Body of pancreas (tissue), 4 donors: Measurements from ENCODE around the gene PIWIL1. TPM values are rescaled to one million over a fixed set of nuclear protein-coding genes. Genes with fewer than 3 reads are reported as not detected.

Source experiments
- ATAC-seq: fragments of 150-250 bp; one replicate; pipeline ENCODE4 v1.9.1; 2016
- DNase-seq, 4 donors: peaks; one replicate each; pipeline ENCODE4 v3.0.0-alpha.2; 2019
- H3K27ac ChIP-seq, 4 donors: fragments of 200-600 bp; sonication (generic); 1 replicate in 3 of 4; 2 replicates in 1 of 4; pipeline versions ENCODE4 v1.5.1 to v1.6.1; 2016 to 2019; ENCODE audit warnings: mild to moderate bottlenecking in 1 of 4, mixed read lengths in 1 of 4, moderate library complexity in 1 of 4
- H3K27me3 ChIP-seq, 2 donors: fragments of 200-600 bp; sonication (generic); one replicate each; pipeline ENCODE4 v1.6.0; 2016; ENCODE audit warnings: mild to moderate bottlenecking in 1 of 2
- H3K36me3 ChIP-seq, 2 donors: fragments of 200-600 bp; sonication (generic); replicated peaks in 1 of 2; 2 replicates each; pipeline ENCODE4 v1.5.1; 2016; ENCODE audit warnings: low read depth in 2 of 2; ENCODE audit not compliant: insufficient read depth in 1 of 2
- H3K4me1 ChIP-seq: fragments of 200-600 bp; sonication (generic); one replicate; pipeline ENCODE4 v1.6.0; 2016
- H3K4me3 ChIP-seq, 2 donors: fragments of 200-600 bp; sonication (generic); 1 replicate in 1 of 2; 2 replicates in 1 of 2; pipeline ENCODE4 v1.5.1; 2016 to 2019
- H3K9me3 ChIP-seq, 3 donors: fragments of 200-600 bp; sonication (generic); 1 replicate in 2 of 3; 2 replicates in 1 of 3; pipeline ENCODE4 v1.5.1; 2016
- CTCF ChIP-seq, 7 experiments: fragments of 450-650 bp in 4 of 7; fragments of 200-600 bp in 3 of 7; sonication (generic) in 3 of 7; IDR thresholded peaks; one replicate each; pipeline ENCODE4 v1.5.1; 2016 to 2019; ENCODE audit warnings: antibody characterized with exemption in 7 of 7
- POLR2A ChIP-seq, 3 donors: fragments of 450-650 bp; IDR thresholded peaks; one replicate each; pipeline ENCODE4 v1.6.1; 2016; ENCODE audit warnings: antibody characterized with exemption in 3 of 3, mild to moderate bottlenecking in 2 of 3
- WGBS, 2 donors: methylation state at CpG; one replicate each; pipeline ENCODE4 v1.1.5; 2017; 5-methylcytosine and 5-hydroxymethylcytosine counted together
- intact Hi-C: fragments of 100-400 bp; cut with DNase I; formaldehyde crosslinking; loops from one replicate; pipeline ENCODE4 v1.15.1; 2023
- total RNA-seq, 2 donors: library from RNA; depleted of rRNA; stranded (reverse); fragments of >200 nt; gene quantifications; one replicate each; pipeline ENCODE4 v1.1.0, GENCODE V29; 2016

PIWIL1 gene
- total RNA-seq, 2 donors from 2014 or later = not detected

- Histone ChIP-seq H3K4me1 (no peaks in the 10 kb centered on the region), H3K27ac (no peak overlapping the region), H3K27me3 (no peaks in the 10 kb centered on the region), H3K36me3 (no peaks in the 10 kb centered on the region), H3K4me3 (no peak overlapping the region), H3K9me3 (no peaks in the 10 kb centered on the region)
- ATAC-seq (no peak), DNase-seq (no peak)
- no peak for TF ChIP-seq POLR2A (IDR thresholded peaks at IDR 0.05)
- TF ChIP-seq CTCF (IDR thresholded peaks at IDR 0.05) = no peak
- WGBS, 2 donors = 30 to 35% methylated on average over 2 of the region's 2 CpGs
- intact Hi-C loops = no loop called here
Measured at GRCh38 chr12:130350715-130351114, 13.0 kb downstream of the PIWIL1 start.

GRCh38 chr12:130351326-130351725 is 13.6 kb downstream of the PIWIL1 start:
- H3K9me3 ChIP-seq = no peaks in the 10 kb centered on the region
- DNase-seq (no peak), ATAC-seq (no peak)
- no peaks in the 10 kb centered on the region for H3K27me3 ChIP-seq
- TF ChIP-seq CTCF (IDR thresholded peaks at IDR 0.05) (no peak), POLR2A (IDR thresholded peaks at IDR 0.05) (no peak)
- no peaks in the 10 kb centered on the region for H3K4me1 ChIP-seq
- H3K27ac ChIP-seq = no peak overlapping the region
- H3K36me3 ChIP-seq = no peaks in the 10 kb centered on the region
- no peak overlapping the region for H3K4me3 ChIP-seq
- intact Hi-C loops = no loop called here
- WGBS, 2 donors = 52 to 54% methylated on average over 5 of the region's 5 CpGs

GRCh38 chr12:130353081-130353480 is 15.4 kb downstream of the PIWIL1 start:
- Histone ChIP-seq H3K36me3 (no peaks in the 10 kb centered on the region), H3K27me3 (peaks cover 0 to 3% of the 10 kb centered on the region in 2 donors), H3K9me3 (no peaks in the 10 kb centered on the region), H3K4me1 (no peaks in the 10 kb centered on the region), H3K4me3 (no peak overlapping the region), H3K27ac (no peak overlapping the region)
- TF ChIP-seq CTCF (IDR thresholded peaks at IDR 0.05) = no peak
- TF ChIP-seq POLR2A (IDR thresholded peaks at IDR 0.05) = no peak
- intact Hi-C loops = no loop called here
- ATAC-seq (no peak), DNase-seq (no peak)

GRCh38 chr12:130354407-130354806 is 16.7 kb downstream of the PIWIL1 start:
- no peaks in the 10 kb centered on the region for H3K9me3 ChIP-seq
- intact Hi-C loops = no loop called here
- H3K4me3 ChIP-seq = no peak overlapping the region
- peaks cover 0 to 3% of the 10 kb centered on the region in 2 donors for H3K27me3 ChIP-seq
- H3K36me3 ChIP-seq = no peaks in the 10 kb centered on the region
- WGBS, 2 donors = 50% methylated on average over 7 of the region's 7 CpGs
- DNase-seq (no peak), ATAC-seq (no peak)
- TF ChIP-seq CTCF (IDR thresholded peaks at IDR 0.05) (no peak), POLR2A (IDR thresholded peaks at IDR 0.05) (no peak)
- no peaks in the 10 kb centered on the region for H3K4me1 ChIP-seq
- no peak overlapping the region for H3K27ac ChIP-seq

- Histone ChIP-seq H3K4me1 (no peaks in the 10 kb centered on the region), H3K36me3 (no peaks in the 10 kb centered on the region), H3K4me3 (no peak overlapping the region), H3K27ac (no peak overlapping the region), H3K27me3 (peaks cover 0 to 3% of the 10 kb centered on the region in 2 donors), H3K9me3 (no peaks in the 10 kb centered on the region)
- 50 to 54% methylated on average over 8 of the region's 8 CpGs for WGBS, 2 donors
- no peak for TF ChIP-seq POLR2A (IDR thresholded peaks at IDR 0.05)
- TF ChIP-seq CTCF (IDR thresholded peaks at IDR 0.05) = no peak
- DNase-seq (no peak), ATAC-seq (no peak)
- intact Hi-C loops = no loop called here
Measured at GRCh38 chr12:130356222-130356621, 18.5 kb downstream of the PIWIL1 start.
